ENCODE data around the gene ZBTB4.

DNA sequence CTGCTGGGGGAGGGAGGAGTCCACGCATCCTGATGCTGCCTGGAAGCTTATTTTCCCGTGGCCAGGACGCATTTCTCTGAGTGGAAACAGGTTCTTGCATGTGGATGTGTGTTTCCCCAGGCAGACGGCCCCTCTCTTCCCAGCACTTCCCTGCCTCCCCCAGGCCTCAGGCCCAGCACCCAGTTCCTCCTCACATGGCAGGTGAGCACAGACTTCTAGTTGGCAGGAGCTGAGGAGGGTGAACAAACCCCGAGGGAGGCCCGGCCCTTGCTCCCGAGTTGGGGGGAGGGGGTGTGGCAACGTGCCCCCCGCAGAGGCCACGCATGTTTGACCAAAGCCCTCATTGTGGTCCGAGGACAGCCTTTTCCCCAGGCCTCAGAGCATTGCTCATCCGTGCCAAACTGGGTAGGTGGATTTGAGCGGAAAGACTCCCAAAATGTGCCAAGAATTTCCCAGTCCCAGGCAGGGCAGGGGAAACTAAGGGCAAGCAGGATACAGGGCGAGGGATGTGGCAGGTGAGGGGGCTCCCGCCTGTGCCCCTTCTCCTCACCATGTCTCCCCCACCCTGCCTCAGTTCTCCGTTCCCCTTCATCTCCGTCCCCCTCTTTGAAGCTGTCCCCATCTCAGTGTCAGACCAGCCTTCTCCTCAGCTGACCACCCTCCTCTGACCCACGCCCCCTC is 60.8 kb downstream of the ZBTB4 start:
- TF ChIP-seq, protein P1, sequence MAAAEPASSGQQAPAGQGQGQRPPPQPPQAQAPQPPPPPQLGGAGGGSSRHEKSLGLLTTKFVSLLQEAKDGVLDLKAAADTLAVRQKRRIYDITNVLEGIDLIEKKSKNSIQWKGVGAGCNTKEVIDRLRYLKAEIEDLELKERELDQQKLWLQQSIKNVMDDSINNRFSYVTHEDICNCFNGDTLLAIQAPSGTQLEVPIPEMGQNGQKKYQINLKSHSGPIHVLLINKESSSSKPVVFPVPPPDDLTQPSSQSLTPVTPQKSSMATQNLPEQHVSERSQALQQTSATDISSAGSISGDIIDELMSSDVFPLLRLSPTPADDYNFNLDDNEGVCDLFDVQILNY (CRISPR knock-in tag; IDR thresholded peaks at IDR 0.05) = no peak
- TF ChIP-seq SP1 (CRISPR knock-in tag; IDR thresholded peaks at IDR 0.05) (no peak), DMBX1 (CRISPR knock-in tag; IDR thresholded peaks at IDR 0.05; ENCODE audit: borderline replicate concordance) (no peak), SAFB2 (IDR thresholded peaks at IDR 0.05; ENCODE audit: borderline replicate concordance, low read depth, low read length, severe bottlenecking) (no peak), HNRNPH1 (optimal IDR thresholded peaks at IDR 0.05; ENCODE audit: low read depth, low read length) (no peak), CREB1 (IDR thresholded peaks at IDR 0.05) (no peak), CREB1 (CRISPR knock-in tag; IDR thresholded peaks at IDR 0.05) (no peak), CEBPB (tag; IDR thresholded peaks at IDR 0.05) (no peak), CREM (IDR thresholded peaks at IDR 0.05; ENCODE audit: low read depth) (no peak), POLR2A (conservative IDR thresholded peaks at IDR 0.05) (no peak)
- TF ChIP-seq, protein P2, sequence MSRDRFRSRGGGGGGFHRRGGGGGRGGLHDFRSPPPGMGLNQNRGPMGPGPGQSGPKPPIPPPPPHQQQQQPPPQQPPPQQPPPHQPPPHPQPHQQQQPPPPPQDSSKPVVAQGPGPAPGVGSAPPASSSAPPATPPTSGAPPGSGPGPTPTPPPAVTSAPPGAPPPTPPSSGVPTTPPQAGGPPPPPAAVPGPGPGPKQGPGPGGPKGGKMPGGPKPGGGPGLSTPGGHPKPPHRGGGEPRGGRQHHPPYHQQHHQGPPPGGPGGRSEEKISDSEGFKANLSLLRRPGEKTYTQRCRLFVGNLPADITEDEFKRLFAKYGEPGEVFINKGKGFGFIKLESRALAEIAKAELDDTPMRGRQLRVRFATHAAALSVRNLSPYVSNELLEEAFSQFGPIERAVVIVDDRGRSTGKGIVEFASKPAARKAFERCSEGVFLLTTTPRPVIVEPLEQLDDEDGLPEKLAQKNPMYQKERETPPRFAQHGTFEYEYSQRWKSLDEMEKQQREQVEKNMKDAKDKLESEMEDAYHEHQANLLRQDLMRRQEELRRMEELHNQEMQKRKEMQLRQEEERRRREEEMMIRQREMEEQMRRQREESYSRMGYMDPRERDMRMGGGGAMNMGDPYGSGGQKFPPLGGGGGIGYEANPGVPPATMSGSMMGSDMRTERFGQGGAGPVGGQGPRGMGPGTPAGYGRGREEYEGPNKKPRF (IDR thresholded peaks at IDR 0.05; ENCODE audit: low read depth, low read length) = no peak
- TF ChIP-seq, protein P3, sequence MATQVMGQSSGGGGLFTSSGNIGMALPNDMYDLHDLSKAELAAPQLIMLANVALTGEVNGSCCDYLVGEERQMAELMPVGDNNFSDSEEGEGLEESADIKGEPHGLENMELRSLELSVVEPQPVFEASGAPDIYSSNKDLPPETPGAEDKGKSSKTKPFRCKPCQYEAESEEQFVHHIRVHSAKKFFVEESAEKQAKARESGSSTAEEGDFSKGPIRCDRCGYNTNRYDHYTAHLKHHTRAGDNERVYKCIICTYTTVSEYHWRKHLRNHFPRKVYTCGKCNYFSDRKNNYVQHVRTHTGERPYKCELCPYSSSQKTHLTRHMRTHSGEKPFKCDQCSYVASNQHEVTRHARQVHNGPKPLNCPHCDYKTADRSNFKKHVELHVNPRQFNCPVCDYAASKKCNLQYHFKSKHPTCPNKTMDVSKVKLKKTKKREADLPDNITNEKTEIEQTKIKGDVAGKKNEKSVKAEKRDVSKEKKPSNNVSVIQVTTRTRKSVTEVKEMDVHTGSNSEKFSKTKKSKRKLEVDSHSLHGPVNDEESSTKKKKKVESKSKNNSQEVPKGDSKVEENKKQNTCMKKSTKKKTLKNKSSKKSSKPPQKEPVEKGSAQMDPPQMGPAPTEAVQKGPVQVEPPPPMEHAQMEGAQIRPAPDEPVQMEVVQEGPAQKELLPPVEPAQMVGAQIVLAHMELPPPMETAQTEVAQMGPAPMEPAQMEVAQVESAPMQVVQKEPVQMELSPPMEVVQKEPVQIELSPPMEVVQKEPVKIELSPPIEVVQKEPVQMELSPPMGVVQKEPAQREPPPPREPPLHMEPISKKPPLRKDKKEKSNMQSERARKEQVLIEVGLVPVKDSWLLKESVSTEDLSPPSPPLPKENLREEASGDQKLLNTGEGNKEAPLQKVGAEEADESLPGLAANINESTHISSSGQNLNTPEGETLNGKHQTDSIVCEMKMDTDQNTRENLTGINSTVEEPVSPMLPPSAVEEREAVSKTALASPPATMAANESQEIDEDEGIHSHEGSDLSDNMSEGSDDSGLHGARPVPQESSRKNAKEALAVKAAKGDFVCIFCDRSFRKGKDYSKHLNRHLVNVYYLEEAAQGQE (IDR thresholded peaks at IDR 0.05; ENCODE audit: borderline replicate concordance) = no peak
- TF ChIP-seq, protein P3 (CRISPR knock-in tag; IDR thresholded peaks at IDR 0.05; ENCODE audit: low read depth) = no peak
- TF ChIP-seq, protein P4, sequence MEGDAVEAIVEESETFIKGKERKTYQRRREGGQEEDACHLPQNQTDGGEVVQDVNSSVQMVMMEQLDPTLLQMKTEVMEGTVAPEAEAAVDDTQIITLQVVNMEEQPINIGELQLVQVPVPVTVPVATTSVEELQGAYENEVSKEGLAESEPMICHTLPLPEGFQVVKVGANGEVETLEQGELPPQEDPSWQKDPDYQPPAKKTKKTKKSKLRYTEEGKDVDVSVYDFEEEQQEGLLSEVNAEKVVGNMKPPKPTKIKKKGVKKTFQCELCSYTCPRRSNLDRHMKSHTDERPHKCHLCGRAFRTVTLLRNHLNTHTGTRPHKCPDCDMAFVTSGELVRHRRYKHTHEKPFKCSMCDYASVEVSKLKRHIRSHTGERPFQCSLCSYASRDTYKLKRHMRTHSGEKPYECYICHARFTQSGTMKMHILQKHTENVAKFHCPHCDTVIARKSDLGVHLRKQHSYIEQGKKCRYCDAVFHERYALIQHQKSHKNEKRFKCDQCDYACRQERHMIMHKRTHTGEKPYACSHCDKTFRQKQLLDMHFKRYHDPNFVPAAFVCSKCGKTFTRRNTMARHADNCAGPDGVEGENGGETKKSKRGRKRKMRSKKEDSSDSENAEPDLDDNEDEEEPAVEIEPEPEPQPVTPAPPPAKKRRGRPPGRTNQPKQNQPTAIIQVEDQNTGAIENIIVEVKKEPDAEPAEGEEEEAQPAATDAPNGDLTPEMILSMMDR (IDR thresholded peaks at IDR 0.05 in 2 of 3, conservative IDR thresholded peaks at IDR 0.05 in 1 of 3; ENCODE audit: insufficient read depth in 2 of 3, low read depth in 1 of 3, low read length in 3 of 3) = no peak
- TF ChIP-seq, protein P5, sequence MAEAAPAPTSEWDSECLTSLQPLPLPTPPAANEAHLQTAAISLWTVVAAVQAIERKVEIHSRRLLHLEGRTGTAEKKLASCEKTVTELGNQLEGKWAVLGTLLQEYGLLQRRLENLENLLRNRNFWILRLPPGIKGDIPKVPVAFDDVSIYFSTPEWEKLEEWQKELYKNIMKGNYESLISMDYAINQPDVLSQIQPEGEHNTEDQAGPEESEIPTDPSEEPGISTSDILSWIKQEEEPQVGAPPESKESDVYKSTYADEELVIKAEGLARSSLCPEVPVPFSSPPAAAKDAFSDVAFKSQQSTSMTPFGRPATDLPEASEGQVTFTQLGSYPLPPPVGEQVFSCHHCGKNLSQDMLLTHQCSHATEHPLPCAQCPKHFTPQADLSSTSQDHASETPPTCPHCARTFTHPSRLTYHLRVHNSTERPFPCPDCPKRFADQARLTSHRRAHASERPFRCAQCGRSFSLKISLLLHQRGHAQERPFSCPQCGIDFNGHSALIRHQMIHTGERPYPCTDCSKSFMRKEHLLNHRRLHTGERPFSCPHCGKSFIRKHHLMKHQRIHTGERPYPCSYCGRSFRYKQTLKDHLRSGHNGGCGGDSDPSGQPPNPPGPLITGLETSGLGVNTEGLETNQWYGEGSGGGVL (CRISPR knock-in tag; IDR thresholded peaks at IDR 0.05) = no peak
